ENCODE results near the gene BTRC. TPM values are rescaled to one million over a fixed set of nuclear protein-coding genes. Genes with fewer than 3 reads are reported as not detected.

BTRC gene
- total RNA-seq, 1 experiment from 2014 or later, result 13.0 TPM

DNA sequence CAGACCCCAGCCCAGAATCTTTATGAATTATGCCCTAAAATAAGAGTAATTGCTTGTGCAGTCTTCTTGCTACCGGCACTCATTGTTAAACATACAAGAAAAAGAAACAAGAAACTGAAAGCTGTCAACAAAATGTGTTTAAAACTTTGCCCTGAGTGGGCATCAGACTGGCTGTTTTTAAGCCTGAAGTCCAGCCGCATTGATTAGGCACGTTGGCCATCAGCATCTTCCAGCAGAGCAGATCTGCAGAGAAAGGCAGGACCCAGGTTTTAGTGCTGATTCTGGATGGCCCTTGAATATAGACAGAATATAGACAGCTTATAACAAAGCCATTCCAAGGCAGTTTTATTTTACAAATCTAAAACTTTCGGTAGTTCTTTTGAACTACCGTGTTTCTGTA lies 131.2 kb downstream of the BTRC start:
- Histone ChIP-seq H3K4me3 (ENCODE audit: insufficient read depth, low read depth, low read length) (no peak overlapping the region), H3K36me3 (replicated peaks; ENCODE audit: control insufficient read depth, insufficient read depth, low read length) (no peaks in the 10 kb centered on the region), H3K27me3 (ENCODE audit: control insufficient read depth, insufficient read depth, low read length) (no peaks in the 10 kb centered on the region)
- no peak for DNase-seq

DNA sequence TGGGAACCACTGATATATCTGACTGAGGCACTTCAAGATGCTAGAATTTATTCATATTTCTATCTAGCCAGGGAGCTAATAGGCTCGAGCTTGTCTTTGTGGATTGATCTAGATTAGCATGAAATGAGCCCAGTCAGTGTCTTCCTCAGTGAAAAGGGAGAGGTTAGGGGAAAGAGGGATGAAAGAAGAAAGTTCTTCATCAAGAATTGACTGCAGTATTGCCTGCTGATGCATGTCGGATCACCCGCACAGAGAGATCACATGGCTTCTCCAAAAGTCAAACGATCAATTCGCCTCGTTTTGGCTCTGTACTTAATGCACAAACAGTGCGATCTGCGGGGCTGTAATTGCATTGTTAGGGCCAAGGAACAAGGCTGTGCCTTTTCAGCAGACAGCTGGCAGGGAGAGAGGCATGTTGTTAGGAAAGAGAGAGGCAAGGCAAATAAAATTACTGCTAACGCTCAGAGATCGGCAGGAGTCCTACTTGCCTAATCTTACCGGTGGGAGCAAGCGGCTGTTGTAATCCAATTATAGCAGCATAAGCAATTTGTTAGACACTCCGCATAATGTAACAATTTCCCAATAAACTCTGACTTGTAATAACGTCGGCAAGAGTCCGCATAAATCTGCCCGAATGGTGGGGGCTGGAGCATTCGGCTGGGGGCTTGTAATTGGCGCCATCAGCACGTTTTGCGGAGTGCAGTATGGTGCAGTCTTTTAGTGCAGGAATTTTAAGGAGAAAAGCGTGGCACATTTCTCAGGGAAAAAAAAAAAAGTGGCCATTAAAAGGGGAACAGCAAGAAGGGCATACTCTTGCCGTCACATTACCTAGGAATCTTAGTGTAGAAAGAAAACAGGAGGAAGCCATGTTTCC lies 132.0 kb downstream of the BTRC start:
- H3K4me3 ChIP-seq (ENCODE audit: insufficient read depth, low read depth, low read length), result peak overlapping the region; percentile 16
- no peaks in the 10 kb centered on the region for H3K36me3 ChIP-seq (replicated peaks; ENCODE audit: control insufficient read depth, insufficient read depth, low read length)
- H3K27me3 ChIP-seq (ENCODE audit: control insufficient read depth, insufficient read depth, low read length), result no peaks in the 10 kb centered on the region
- no peak for DNase-seq

DNA sequence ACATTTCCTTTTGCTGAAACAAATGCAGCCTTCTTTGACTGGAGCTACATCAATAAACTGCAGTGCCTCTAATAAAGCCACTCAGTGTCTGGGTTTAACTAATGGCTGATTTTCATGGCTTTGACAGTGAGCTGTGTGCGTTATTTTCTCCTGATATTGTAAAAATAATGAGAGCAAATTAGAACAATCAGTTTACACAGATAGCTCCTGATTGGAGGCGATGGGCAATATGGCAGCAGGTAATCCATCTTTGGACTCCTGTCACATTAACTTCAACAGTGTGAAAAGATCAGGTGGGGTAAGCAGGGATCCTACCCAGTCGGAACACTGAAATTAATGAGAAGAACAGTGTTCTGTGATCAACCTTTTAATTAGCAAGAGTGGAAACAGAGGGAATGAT lies 133.4 kb downstream of the BTRC start:
- Histone ChIP-seq H3K27me3 (ENCODE audit: control insufficient read depth, insufficient read depth, low read length) (no peaks in the 10 kb centered on the region), H3K4me3 (ENCODE audit: insufficient read depth, low read depth, low read length) (no peak overlapping the region), H3K36me3 (replicated peaks; ENCODE audit: control insufficient read depth, insufficient read depth, low read length) (no peaks in the 10 kb centered on the region)
- no peak for DNase-seq

DNA sequence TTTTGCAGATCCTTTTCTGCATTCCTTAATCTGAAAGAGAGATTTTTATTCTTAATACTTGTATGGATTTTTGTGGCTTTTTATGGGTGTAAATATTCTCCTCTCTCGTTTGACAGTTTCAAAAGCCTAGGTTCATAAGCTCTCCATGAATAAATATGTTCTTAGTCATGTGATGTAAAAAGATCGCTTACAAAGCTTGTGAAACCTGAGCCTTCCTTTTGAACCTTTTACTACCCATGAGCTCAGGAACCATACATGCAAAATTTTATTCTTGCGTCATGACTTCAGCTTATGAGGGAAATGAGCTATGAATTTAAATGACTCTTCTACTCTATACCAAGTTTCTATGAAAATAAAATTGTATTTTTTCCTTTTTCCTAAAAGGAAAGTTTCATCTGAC lies 135.4 kb downstream of the BTRC start:
- Histone ChIP-seq H3K36me3 (replicated peaks; ENCODE audit: control insufficient read depth, insufficient read depth, low read length) (no peaks in the 10 kb centered on the region), H3K27me3 (ENCODE audit: control insufficient read depth, insufficient read depth, low read length) (no peaks in the 10 kb centered on the region), H3K4me3 (ENCODE audit: insufficient read depth, low read depth, low read length) (no peak overlapping the region)
- DNase-seq, result no peak

DNA sequence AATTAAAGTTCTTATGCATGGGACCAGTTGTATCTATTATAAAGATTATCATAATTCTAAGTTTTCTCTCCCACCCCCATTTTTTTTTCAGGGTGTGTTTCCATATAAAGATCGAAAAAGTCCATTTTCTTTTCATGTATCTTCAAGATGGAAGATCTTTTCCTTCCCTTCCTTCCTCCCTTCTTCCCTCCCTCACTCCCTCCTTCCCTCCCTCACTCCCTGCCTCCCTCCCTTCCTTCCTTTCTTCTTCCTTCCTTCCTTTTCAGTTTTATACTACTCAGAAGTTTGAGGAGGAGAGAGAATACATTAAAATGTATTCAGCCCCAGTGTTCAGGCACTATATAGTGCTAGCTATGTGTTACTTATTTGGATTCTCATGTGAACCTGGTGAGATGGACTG lies 136.1 kb downstream of the BTRC start:
- H3K36me3 ChIP-seq (replicated peaks; ENCODE audit: control insufficient read depth, insufficient read depth, low read length), result no peaks in the 10 kb centered on the region
- no peak overlapping the region for H3K4me3 ChIP-seq (ENCODE audit: insufficient read depth, low read depth, low read length)
- DNase-seq, result no peak
- no peaks in the 10 kb centered on the region for H3K27me3 ChIP-seq (ENCODE audit: control insufficient read depth, insufficient read depth, low read length)

DNA sequence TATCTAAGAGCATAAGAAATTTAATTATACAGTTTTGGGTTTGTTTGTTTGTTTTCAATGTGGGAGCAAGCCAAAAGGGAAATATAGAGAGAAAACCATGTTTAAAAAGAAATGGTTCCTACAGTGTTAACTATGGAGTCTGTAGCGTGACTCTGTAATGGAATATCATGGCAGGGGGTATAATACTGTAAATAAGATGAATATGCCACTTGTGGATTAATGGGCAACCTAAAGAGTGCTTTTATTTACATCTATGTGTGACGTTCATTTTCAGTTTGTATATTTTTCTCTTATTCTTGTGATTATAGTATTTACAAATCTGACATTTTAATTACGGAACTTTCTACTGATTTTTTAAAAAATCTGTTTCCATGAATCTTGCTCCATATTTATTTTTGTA lies 138.2 kb downstream of the BTRC start:
- Histone ChIP-seq H3K4me3 (ENCODE audit: insufficient read depth, low read depth, low read length) (no peak overlapping the region), H3K27me3 (ENCODE audit: control insufficient read depth, insufficient read depth, low read length) (no peaks in the 10 kb centered on the region), H3K36me3 (replicated peaks; ENCODE audit: control insufficient read depth, insufficient read depth, low read length) (no peaks in the 10 kb centered on the region)
- no peak for DNase-seq

DNA sequence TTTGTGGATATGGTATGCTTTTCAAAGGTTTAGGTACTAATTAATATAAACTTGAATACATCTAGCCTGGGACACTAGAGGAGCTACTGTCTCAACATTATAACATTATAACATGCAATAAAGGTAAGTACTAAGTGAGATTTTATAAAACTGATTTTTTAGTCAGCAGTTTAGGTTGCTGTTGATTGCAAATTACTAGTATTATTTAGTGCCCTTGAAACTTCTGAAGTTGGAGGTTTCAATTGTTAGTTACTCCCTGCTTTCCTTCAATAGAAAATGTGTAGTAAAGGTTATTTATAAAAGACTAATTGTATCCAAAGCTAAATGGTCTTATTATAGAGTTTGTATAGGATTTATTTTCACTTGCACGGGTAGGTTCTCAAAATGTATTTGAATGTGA lies 138.8 kb downstream of the BTRC start:
- no peaks in the 10 kb centered on the region for H3K36me3 ChIP-seq (replicated peaks; ENCODE audit: control insufficient read depth, insufficient read depth, low read length)
- DNase-seq, result no peak
- H3K4me3 ChIP-seq (ENCODE audit: insufficient read depth, low read depth, low read length), result no peak overlapping the region
- no peaks in the 10 kb centered on the region for H3K27me3 ChIP-seq (ENCODE audit: control insufficient read depth, insufficient read depth, low read length)

DNA sequence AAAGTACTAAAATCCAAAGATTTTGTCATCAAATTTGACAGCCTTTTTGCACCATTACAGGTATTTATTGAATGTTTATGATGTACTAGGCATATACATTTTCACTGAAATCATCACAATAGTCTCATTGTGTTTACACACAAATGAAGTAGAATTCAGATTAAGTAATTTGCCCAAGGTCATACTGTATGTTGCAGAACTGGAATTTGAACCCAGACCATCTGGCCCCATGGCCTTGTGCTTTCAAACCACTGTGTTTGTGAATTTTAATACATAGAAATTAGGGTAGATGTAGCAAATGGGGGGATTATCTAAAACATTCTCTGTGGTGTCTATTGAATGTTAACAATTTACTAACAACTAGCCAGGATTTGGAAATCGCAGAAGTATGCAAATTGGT lies 139.3 kb downstream of the BTRC start:
- DNase-seq, result no peak
- Histone ChIP-seq H3K27me3 (ENCODE audit: control insufficient read depth, insufficient read depth, low read length) (no peaks in the 10 kb centered on the region), H3K36me3 (replicated peaks; ENCODE audit: control insufficient read depth, insufficient read depth, low read length) (no peaks in the 10 kb centered on the region), H3K4me3 (ENCODE audit: insufficient read depth, low read depth, low read length) (no peak overlapping the region)

DNA sequence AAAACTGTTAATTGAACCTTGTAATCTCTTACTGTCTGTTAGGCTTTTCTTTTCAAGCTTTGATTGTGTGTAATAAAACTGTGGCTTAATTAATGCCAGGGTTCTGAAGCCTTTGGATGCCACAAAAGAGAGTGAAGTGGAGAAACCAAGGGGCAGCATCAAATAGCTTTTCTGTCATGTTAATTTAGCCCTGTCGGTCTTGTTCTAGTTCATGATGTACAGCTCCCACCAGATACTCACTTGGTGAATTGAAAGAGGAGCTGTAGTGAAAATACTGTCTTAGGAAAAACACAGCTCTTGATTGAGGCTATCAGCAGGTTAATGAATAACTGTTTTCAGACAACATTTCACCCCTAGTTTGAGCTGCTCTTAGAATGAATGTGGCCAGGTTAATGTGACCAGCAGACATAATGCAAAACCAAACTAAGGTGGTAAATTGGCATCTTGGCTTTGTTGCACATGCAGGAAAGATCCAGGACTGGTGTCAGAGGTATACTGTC lies 139.9 kb downstream of the BTRC start:
- no peaks in the 10 kb centered on the region for H3K36me3 ChIP-seq (replicated peaks; ENCODE audit: control insufficient read depth, insufficient read depth, low read length)
- no peak for DNase-seq
- H3K27me3 ChIP-seq (ENCODE audit: control insufficient read depth, insufficient read depth, low read length), result no peaks in the 10 kb centered on the region
- H3K4me3 ChIP-seq (ENCODE audit: insufficient read depth, low read depth, low read length), result no peak overlapping the region

DNA sequence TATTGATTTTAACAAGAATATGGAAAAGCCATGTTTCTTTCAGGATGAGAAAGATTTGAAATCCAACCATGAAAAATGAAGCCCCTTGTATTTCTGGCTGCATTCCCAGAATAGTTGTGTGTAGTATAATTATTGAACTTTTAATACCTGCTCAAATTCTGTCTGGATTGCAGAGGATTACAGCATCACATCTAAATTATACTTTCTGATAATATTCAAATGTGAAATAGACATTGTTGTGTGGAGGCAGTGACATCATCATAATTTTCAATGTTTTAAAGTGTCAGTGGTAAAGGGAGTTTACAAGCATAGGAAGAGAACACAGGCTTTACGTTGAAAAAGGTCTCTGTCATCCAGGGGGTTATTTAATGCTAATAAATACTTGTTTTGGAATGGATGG lies 140.7 kb downstream of the BTRC start:
- no peaks in the 10 kb centered on the region for H3K27me3 ChIP-seq (ENCODE audit: control insufficient read depth, insufficient read depth, low read length)
- H3K4me3 ChIP-seq (ENCODE audit: insufficient read depth, low read depth, low read length), result no peak overlapping the region
- no peak for DNase-seq
- no peaks in the 10 kb centered on the region for H3K36me3 ChIP-seq (replicated peaks; ENCODE audit: control insufficient read depth, insufficient read depth, low read length)

DNA sequence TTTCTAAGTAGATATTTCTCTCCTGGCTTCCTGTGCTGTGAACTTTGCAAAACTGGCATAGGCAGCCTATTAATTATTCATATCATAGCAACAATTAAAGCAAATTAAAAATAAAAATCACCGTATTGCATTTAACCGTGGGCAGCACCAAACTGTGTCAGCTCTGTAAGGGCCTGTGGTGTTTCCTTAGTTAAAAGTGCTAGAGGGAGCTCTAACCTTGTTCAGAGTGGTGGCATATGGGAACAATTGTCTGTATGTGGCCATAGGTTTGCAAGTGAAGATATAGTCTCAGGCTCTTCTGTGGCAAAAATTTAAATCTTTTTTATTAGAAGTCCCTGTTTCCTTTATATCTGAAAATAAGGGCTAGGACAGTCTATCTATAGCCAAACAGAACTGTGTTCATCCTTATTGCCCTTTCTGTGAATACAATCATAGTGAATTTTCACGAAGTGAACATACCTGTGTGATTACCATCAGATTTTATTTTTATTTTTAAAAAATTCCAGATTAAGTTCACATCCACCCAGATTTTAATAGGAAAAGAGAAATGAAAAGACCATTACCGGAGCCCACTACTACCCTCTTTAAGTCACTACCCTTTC lies 141.5 kb downstream of the BTRC start:
- Histone ChIP-seq H3K4me3 (ENCODE audit: insufficient read depth, low read depth, low read length) (no peak overlapping the region), H3K27me3 (ENCODE audit: control insufficient read depth, insufficient read depth, low read length) (no peaks in the 10 kb centered on the region), H3K36me3 (replicated peaks; ENCODE audit: control insufficient read depth, insufficient read depth, low read length) (no peaks in the 10 kb centered on the region)
- DNase-seq, result no peak

DNA sequence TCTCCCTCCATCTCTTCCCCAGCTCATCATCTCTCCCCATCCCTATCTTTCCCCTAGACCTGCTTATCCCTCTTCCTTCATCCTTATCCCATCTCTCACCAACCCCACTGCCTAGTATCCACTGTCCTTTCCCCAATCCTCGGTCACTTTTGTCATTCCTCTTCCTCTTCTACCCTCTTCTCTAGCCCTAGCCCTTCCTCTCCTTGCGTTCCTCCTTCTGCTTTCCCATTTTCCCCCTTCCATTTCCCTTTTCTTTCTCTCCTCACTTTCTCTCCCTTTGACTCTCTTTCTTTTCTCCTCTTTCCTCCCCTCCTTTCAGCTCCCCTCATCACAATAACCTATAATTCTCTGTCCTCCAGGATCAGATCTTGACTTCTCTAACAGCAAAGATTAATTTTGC lies 150.5 kb downstream of the BTRC start:
- Histone ChIP-seq H3K36me3 (replicated peaks; ENCODE audit: control insufficient read depth, insufficient read depth, low read length) (no peaks in the 10 kb centered on the region), H3K4me3 (ENCODE audit: insufficient read depth, low read depth, low read length) (no peak overlapping the region), H3K27me3 (ENCODE audit: control insufficient read depth, insufficient read depth, low read length) (no peaks in the 10 kb centered on the region)
- no peak for DNase-seq

DNA sequence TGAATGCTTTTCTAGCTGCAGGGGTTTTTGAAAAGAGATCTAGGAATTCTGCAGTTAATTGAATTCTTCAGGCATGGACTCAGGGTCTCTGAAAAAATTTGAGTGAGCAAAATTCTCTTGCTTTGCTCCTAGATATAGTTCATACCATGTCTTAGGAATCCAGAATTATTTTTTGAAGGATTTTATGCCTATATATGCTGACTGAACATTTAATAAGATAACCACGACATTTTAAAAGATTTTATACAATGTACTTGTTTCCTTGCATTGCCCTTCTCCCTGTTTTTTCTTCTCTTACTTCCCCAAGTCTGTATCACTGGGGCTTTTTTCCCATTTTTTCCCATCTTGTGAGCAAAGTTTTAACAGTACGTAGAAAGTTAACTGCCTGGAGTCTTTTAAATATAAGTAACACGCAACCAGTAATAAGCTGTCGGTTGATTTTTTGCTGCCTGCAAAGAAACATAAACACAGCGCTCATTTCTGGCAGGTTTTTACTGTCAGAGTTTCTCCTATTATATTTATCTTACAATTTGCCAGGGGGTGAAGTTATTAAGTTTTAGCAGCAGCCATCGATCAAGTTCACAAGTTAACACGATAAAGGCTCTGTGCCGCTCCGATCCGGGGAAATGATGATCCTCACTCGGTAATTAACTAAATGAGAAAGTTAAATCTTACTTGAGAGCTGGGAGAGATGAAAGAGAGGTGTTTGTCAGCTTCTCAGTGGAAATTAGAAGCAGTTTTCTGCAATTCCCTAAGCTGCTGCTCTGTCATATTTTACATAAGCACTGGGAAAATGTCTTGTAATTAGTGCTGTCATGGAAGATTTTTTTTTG lies 153.1 kb downstream of the BTRC start:
- DNase-seq, result no peak
- H3K36me3 ChIP-seq (replicated peaks; ENCODE audit: control insufficient read depth, insufficient read depth, low read length), result no peaks in the 10 kb centered on the region
- no peaks in the 10 kb centered on the region for H3K27me3 ChIP-seq (ENCODE audit: control insufficient read depth, insufficient read depth, low read length)
- H3K4me3 ChIP-seq (ENCODE audit: insufficient read depth, low read depth, low read length), result no peak overlapping the region

DNA sequence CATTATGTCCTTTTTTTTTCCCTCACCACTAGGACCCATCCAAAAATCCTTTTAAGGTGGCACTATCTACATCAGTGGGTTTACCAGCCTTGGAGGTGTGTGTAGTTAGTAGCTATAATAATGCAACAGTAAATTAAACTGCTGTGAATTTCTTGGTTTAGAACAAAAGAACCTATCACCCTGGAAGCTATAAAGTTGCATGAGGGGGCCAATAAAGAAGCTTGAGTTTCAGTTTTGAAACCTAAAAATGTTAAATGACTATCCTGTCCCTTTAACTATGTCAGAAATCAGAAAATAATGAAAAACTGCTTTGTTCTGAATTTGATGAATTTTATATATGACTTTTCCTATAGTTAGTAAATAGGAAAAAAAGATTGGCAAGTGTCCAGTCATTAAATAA lies 153.9 kb downstream of the BTRC start:
- DNase-seq, result no peak
- H3K36me3 ChIP-seq (replicated peaks; ENCODE audit: control insufficient read depth, insufficient read depth, low read length), result no peaks in the 10 kb centered on the region
- no peaks in the 10 kb centered on the region for H3K27me3 ChIP-seq (ENCODE audit: control insufficient read depth, insufficient read depth, low read length)
- no peak overlapping the region for H3K4me3 ChIP-seq (ENCODE audit: insufficient read depth, low read depth, low read length)

DNA sequence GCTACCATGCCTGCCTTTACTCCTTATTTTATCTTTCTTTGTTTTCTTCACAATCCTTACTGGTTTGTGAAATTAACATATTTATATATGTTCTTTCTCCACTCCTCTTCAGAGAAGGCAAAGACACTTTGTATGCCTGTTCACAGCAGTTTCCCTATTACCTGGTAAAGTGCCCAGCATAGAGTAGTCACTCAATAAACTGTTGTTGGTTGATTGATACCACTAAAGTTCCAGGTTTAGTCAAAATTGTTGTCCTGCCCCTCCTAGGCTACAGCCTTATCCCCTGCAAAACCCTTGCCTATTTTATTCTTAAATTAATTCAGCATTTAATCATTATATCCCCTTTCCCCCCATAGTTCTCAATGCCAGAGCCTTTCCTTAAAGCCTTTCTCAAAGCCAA lies 158.0 kb downstream of the BTRC start:
- DNase-seq, result no peak
- Histone ChIP-seq H3K36me3 (replicated peaks; ENCODE audit: control insufficient read depth, insufficient read depth, low read length) (no peaks in the 10 kb centered on the region), H3K27me3 (ENCODE audit: control insufficient read depth, insufficient read depth, low read length) (no peaks in the 10 kb centered on the region), H3K4me3 (ENCODE audit: insufficient read depth, low read depth, low read length) (no peak overlapping the region)
